HG02884 (cell line): ENCODE results near the gene SNX27.

ENCODE experiments used
- ATAC-seq: cut with Tn5 transposase; IDR thresholded peaks from one replicate; pipeline ENCODE4 v1.9.1; 2021; ENCODE audit warnings: mild to moderate bottlenecking, moderate library complexity; ENCODE audit not compliant: unreplicated experiment

The SNX27 gene

GRCh38 chr1:151611832-151612500 is at the start of gene SNX27:
TSS of gene SNX27 (plus strand) at chr1:151612050. CDS start at chr1:151612202, 152 bp downstream.
- peak; percentile 96 for ATAC-seq

GRCh38 chr1:151562661-151563060 is 49.2 kb upstream of the SNX27 start:
- no peak for ATAC-seq

- no peak for ATAC-seq
Observed at GRCh38 chr1:151563376-151563775, 48.5 kb upstream of the SNX27 start.

DNA sequence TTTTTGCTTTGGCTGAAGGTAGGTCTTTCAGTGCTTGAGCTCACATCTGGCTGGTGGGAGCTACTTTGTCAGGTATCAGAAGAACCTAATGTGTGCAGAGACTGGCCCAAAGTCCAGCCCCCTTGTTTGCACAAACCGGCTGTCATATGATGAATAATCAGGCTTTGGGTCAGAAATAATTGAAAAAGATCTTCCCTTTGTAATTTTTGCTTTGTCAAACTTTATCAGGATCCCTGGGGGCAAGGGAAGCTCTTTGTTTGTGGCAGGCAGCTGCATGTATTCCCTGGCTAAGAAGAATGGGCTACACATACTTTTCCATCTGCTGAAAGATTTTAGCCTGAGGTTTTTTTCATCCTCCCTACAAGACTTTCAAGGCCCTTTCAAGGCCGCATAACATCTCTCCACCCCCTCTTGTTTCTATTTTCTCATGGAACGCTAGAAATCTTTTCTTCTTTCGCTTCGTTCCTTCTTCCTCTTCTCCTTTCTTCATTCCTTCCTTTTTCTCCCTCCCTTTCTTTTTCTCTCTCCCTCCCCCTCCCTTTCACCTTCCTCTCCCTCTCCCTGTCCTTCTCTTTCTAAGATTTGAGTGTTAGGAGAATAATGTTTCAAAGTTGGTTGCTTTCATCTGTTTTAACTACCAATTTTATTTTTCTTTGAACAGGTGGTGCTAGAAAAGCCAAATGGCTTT is 46.2 kb upstream of the SNX27 start:
- ATAC-seq: no peak

DNA sequence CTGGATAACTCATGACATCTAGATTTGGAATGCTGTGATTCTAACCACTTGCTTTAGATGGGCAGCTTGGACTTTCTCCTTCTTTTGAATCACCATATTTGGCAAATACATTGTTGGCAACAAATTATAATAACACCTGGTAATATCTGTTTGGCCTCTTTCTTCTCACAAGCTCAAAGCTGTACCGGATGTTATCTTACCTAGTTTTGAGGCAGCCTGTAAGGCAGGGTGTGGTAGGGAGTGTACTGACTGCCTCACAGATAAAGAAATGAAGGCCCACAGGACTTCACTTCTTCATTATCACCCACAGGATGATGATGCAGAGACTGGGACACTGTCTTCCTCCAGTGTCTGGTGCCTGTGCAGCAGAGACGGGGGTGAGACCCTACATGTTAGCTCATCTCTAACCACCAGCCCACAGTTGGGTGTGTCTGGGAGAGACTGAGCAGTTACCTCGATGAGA is 43.2 kb upstream of the SNX27 start:
- no peak for ATAC-seq

DNA sequence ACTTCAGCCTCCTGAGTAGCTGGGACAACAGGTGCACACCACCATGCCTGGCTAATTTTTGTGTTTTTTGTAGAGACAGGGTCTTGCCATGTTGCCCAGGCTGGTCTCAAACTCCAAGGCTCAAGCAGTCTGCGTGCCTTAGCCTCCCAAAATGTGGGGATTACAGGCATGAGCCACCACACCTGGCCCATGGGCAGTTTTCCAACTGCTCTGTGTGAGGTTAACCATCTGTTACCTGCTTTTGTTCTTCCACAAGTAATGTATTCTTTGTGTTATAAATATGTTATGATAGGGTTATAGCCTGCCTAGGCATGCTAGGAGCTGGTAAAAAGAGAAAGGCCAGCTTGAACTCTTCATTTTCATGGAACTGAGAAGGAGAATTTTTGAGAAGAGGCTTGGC is 41.0 kb upstream of the SNX27 start:
- ATAC-seq: no peak

GRCh38 chr1:151574575-151575529 is 37.0 kb upstream of the SNX27 start:
- ATAC-seq: no peak

GRCh38 chr1:151577173-151577572 is 34.7 kb upstream of the SNX27 start:
- ATAC-seq: no peak

GRCh38 chr1:151578941-151579340 is 32.9 kb upstream of the SNX27 start:
- ATAC-seq: no peak

- no peak for ATAC-seq
Observed at GRCh38 chr1:151579436-151580225, 32.2 kb upstream of the SNX27 start.

DNA sequence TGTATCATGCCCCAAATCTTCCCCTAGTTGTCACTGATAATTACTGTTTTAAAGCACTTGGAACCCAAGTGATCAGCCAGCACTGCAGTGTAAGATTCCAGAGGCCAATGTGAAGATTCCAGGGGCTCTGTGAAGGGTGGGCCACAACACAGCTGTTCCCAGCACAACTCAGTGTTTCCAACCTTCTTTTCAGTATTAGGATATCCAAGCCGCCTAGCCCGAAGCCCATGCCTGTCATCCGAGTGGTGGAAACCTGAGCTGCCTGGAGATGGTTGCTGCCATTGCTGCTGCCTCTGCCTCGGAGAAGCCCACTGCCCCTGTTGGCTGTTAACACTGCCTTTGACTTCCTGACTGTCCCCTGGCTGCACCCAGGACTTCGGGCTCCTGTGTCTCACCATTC is 30.4 kb upstream of the SNX27 start:
- ATAC-seq: no peak

DNA sequence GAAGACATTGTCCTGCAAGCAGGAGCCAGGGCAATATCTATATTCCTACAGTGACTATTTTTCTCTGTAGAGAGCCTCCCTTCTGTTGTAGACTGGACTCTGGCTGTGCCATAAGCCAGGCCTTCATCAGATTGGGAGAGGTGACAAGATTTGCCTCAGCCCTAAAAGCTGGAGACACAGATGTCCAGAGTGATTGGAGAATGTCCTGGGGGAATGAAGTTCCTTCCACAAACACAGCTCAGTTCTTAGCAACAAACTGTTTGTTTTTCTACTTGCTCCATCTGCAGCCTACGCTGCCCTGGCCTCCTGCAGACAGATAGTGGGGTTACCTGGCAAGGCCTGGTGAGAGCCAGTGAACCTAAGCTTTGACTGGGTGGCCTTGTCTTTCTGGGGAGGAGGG is 29.9 kb upstream of the SNX27 start:
- ATAC-seq: no peak

DNA sequence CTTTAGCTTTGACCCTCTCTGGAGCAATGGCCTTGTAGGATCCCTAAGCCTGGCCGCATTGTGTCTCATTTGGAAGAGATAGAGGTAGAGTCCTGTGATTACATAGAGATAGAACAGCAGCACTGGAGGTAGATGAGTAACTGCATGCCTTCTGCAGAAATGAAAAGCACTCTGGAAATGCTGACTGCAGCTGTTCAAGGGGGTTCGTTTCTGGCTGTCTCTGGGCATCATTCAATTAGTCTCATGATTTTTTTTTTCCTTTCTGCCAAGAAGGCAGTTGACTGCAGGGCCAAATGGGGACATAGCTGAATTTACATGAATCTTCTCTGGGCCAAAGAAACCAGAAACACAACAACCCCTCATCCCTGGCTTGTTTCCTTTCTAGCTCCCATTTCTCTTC is 28.1 kb upstream of the SNX27 start:
- ATAC-seq: no peak

DNA sequence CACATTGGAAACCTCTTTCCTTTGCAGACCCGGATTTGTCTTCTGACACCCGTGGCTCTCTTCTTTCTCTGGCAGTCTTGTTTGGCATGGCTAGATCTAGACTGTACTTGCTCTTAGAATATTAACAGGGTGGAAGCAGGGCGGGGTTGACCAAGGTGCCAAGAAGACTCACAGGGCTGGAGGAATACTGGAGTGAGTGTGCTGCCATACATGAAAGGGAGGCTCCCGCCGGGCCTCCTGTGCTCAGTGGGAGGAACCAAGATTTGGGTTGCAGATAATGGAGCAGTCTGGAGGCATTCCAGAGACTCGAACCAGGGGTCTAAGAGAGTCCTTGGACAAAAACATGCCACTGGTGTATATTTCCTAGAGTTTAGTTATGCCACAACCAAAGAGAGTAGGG is 27.6 kb upstream of the SNX27 start:
- ATAC-seq: no peak

- no peak for ATAC-seq
Observed at GRCh38 chr1:151584780-151585179, 27.1 kb upstream of the SNX27 start.

GRCh38 chr1:151585622-151586021 is 26.2 kb upstream of the SNX27 start:
- ATAC-seq: no peak

DNA sequence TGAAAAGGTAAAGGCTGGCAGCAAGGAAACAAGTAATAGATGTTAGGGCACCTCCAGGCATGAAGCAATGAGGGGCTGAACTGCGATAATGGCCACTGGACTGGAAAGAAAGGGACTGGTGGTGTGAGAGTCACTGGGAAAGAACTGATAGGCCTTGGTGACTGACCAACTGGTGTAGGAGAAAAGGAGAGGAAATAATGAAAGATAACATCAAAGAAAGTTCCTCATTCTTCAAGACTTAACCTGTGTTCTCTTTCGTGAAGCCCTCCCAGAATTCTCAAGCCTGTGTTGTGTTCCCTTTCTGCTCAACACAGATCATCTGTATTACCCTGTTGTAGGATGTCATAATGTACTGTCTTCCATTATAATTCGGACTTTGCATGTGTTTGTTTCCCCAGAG is 20.9 kb upstream of the SNX27 start:
- ATAC-seq: no peak

DNA sequence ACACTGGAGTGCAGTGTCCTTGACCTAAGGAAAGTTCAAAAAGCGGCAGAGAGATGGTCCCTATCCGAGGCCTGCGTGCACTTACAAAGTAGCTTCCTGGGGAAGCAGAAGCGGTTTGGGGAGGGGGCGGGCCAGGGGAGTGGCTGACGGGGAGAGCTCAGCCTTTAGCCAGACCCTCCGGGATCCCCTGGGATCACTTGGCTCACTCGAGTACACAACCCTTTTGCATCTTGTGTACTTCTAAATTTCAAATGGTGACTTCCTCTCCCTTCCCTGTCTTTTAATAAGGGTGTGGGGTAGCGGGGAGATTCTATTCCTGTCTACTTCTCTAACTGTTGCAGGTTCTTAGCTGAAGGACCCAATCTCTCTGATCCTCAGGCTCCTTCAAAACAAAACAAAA is 18.1 kb upstream of the SNX27 start:
- no peak for ATAC-seq

- no peak for ATAC-seq
Observed at GRCh38 chr1:151594143-151594625, 17.7 kb upstream of the SNX27 start.

DNA sequence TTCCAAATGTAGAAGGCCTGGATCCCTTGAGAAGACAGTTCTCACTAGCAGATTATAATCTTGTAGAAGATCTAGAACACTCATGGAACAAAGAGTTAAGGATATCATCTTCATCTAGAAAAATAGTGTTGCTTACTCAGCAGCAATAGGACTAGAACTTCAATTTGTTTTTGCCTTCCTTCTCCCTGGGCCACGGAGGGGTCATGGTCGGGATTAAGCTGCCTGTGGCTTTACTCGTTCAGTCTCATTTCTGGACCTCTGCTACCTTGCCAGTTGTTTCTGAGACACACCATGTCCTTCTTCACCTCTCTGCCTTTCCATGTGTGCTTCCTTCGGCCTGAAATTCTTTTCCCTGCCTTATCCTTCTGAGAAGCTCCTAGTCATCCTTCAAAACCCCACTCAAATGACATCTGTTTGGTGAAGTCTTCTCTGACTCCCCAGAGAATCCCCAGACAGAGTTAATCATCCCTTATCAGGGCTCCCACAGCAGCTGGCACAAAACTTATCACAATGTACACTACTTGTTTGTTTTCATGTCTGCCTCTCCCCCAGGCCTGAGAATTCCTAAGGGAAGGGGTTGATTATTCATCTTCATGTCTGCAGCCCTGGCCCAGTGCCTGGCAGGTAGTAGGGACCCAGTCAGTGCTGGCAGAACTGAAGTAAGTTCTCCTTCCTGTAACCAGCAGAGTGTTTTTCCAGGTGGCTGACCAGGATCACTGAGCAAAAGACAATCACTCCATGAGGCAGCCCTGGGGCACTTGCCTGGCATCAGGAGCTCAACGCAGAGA is 15.5 kb upstream of the SNX27 start:
- ATAC-seq: no peak
